Spleen (tissue), 11 donors: Measurements from ENCODE around the gene TP53TG5. TPM values are rescaled to one million over a fixed set of nuclear protein-coding genes. Genes with fewer than 3 reads are reported as not detected.

Experiments
- DNase-seq: peaks from one replicate; pipeline ENCODE4 v3.0.0-alpha.2; 2020
- H3K27ac ChIP-seq, 8 donors: fragments of 200-600 bp; sonication (generic) in 7 of 8; 1 replicate in 4 of 8; 2 replicates in 4 of 8; pipeline versions ENCODE4 v1.5.0 to v1.8.0; 2016 to 2021; ENCODE audit warnings: inconsistent platforms in 4 of 8, mild to moderate bottlenecking in 4 of 8, moderate library complexity in 1 of 8
- H3K27me3 ChIP-seq, 7 donors: fragments of 200-600 bp; sonication (generic) in 6 of 7; replicated peaks in 1 of 7; 1 replicate in 4 of 7; 2 replicates in 3 of 7; pipeline versions ENCODE4 v1.5.0 to v1.8.0; 2016 to 2021; ENCODE audit warnings: inconsistent platforms in 3 of 7, mild to moderate bottlenecking in 1 of 7
- H3K36me3 ChIP-seq, 6 donors: fragments of 200-600 bp; sonication (generic) in 5 of 6; 1 replicate in 4 of 6; 2 replicates in 2 of 6; pipeline versions ENCODE4 v1.5.0 to v1.8.0; 2016 to 2021; ENCODE audit warnings: inconsistent platforms in 2 of 6
- H3K4me1 ChIP-seq, 6 donors: fragments of 200-600 bp; sonication (generic) in 5 of 6; 1 replicate in 3 of 6; 2 replicates in 3 of 6; pipeline versions ENCODE4 v1.5.0 to v1.8.0; 2016 to 2021; ENCODE audit warnings: inconsistent platforms in 3 of 6
- H3K4me3 ChIP-seq, 8 donors: fragments of 200-600 bp; sonication (generic) in 7 of 8; 1 replicate in 4 of 8; 2 replicates in 4 of 8; pipeline versions ENCODE4 v1.5.0 to v1.8.0; 2016 to 2021; ENCODE audit warnings: inconsistent platforms in 4 of 8, mild to moderate bottlenecking in 4 of 8, moderate library complexity in 2 of 8
- H3K9me3 ChIP-seq, 8 donors: fragments of 200-600 bp; sonication (generic) in 7 of 8; 1 replicate in 4 of 8; 2 replicates in 4 of 8; pipeline versions ENCODE4 v1.5.0 to v1.8.0; 2016 to 2021; ENCODE audit warnings: inconsistent platforms in 4 of 8
- POLR2A ChIP-seq, 3 donors: fragments of 450-650 bp; IDR thresholded peaks; one replicate each; pipeline ENCODE4 v1.5.1; 2017; ENCODE audit warnings: antibody characterized with exemption in 3 of 3, mild to moderate bottlenecking in 1 of 3
- POLR2AphosphoS5 ChIP-seq, 3 donors: sonication (generic); formaldehyde crosslinking; IDR thresholded peaks; one replicate each; pipeline ENCODE4 v1.5.1; 2017; ENCODE audit warnings: antibody characterized with exemption in 3 of 3
- WGBS, 5 donors: extraction: QIAGEN DNeasy Blood & Tissue Kit in 3 of 5; methylation state at CpG; one replicate each; pipeline versions ENCODE4 v1.1.5 to v1.1.7; 2013 to 2018; 5-methylcytosine and 5-hydroxymethylcytosine counted together
- intact Hi-C: fragments of 100-400 bp; cut with DNase I; formaldehyde crosslinking; loops from one replicate; pipeline ENCODE4 v1.15.0; 2023; ENCODE audit warnings: low total_unique reads
- polyA plus RNA-seq, 3 donors: library from polyadenylated mRNA; stranded (reverse); fragments of 200-250 nt; gene quantifications; one replicate each; pipeline ENCODE4 v1.2.1, GENCODE V29; 2013
- total RNA-seq, 7 donors: library from RNA; depleted of rRNA in 3 of 7; stranded (reverse); fragments of >200 nt in 3 of 7; fragmentation: NEBNext Ultra II Directional in 4 of 7; extraction: Animal tissue kit (Norgen Biotek cat#: 25700) in 4 of 7; gene quantifications; one replicate each; pipeline versions ENCODE4 v1.1.0 to v1.2.1, GENCODE V29; 2016 to 2021
- TF ChIP-seq, protein P1 (sequence below), 11 experiments: fragments of 200-600 bp in 7 of 11; fragments of 450-650 bp in 4 of 11; sonication (generic) in 4 of 11; IDR thresholded peaks in 8 of 11; conservative IDR thresholded peaks in 3 of 11; 1 replicate in 7 of 11; 2 replicates in 4 of 11; pipeline versions ENCODE4 v1.4.0 to v1.8.0; 2016 to 2021; ENCODE audit warnings: antibody characterized with exemption in 11 of 11, inconsistent platforms in 4 of 11, mild to moderate bottlenecking in 1 of 11
- donor health status: healthy with polysubstance abuse.
- donor health status: DM: no; HTN: no; CAD: no; lungs with moderate emphysema.
- donor health status: DM: no; HTN: no; CAD: no.
- donor health status: Bipolar disorder and iron deficiency.
- donor health status: healthy.
- donor health status: DM: no; HTN: no; CAD: no.
- donor health status: DM: yes; HTN: yes; CAD: no.

TP53TG5 gene
- total and polyA plus RNA-seq, 10 donors: 0.08 to 0.66 (median 0.60) TPM; not detected in 7

DNA sequence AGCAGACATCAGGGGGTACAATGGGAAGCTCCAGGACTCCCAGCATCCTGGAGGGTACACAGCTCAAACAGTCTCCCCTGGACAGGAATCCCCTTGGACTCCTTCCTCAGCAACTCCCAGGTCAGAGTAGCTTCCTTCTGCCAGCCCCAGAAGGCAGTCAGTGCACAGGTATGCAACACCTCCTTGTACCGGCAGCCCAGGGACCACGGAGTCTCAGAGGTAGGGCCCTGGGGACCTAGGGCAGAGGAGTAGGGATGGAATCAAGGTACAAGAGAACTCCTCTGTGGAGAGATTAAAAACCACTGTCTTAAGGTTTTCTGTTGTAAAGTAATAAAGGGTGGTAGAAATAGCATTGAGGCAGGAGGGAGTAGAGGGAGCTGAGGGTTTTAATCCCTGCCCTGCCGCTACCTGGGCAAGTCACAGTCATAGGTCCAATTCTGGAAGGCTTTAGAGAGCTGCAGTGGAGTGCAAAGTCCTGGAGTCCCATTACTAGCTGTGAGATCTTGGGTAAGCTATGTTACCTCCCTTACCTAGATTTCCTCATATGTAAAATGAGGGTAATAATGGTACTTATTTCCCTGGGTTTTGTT, 7.5 kb downstream of the TP53TG5 start:
- no peak overlapping the region for H3K4me3 ChIP-seq
- TF ChIP-seq, protein P1, sequence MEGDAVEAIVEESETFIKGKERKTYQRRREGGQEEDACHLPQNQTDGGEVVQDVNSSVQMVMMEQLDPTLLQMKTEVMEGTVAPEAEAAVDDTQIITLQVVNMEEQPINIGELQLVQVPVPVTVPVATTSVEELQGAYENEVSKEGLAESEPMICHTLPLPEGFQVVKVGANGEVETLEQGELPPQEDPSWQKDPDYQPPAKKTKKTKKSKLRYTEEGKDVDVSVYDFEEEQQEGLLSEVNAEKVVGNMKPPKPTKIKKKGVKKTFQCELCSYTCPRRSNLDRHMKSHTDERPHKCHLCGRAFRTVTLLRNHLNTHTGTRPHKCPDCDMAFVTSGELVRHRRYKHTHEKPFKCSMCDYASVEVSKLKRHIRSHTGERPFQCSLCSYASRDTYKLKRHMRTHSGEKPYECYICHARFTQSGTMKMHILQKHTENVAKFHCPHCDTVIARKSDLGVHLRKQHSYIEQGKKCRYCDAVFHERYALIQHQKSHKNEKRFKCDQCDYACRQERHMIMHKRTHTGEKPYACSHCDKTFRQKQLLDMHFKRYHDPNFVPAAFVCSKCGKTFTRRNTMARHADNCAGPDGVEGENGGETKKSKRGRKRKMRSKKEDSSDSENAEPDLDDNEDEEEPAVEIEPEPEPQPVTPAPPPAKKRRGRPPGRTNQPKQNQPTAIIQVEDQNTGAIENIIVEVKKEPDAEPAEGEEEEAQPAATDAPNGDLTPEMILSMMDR (IDR thresholded peaks at IDR 0.05 in 8 of 11, conservative IDR thresholded peaks at IDR 0.05 in 3 of 11): no peak
- TF ChIP-seq POLR2AphosphoS5 (IDR thresholded peaks at IDR 0.05): peak in 1 of 3 donors; percentile 14
- no peaks in the 10 kb centered on the region for H3K27me3 ChIP-seq
- no peak overlapping the region for H3K27ac ChIP-seq
- 78 to 95% (median 94%) methylated on average over 3 of the region's 3 CpGs for WGBS, 5 donors
- intact Hi-C loops: loop anchor here (5.0 kb wide), 2 partner anchors 47 to 67 kb away; partner anchors contain the start of gene PIGT
- H3K9me3 ChIP-seq: no peaks in the 10 kb centered on the region
- DNase-seq: no peak
- H3K36me3 ChIP-seq: peaks cover 0 to 60% (median 23%) of the 10 kb centered on the region in 6 donors
- peaks cover 25 to 88% (median 61%) of the 10 kb centered on the region in 6 donors for H3K4me1 ChIP-seq

DNA sequence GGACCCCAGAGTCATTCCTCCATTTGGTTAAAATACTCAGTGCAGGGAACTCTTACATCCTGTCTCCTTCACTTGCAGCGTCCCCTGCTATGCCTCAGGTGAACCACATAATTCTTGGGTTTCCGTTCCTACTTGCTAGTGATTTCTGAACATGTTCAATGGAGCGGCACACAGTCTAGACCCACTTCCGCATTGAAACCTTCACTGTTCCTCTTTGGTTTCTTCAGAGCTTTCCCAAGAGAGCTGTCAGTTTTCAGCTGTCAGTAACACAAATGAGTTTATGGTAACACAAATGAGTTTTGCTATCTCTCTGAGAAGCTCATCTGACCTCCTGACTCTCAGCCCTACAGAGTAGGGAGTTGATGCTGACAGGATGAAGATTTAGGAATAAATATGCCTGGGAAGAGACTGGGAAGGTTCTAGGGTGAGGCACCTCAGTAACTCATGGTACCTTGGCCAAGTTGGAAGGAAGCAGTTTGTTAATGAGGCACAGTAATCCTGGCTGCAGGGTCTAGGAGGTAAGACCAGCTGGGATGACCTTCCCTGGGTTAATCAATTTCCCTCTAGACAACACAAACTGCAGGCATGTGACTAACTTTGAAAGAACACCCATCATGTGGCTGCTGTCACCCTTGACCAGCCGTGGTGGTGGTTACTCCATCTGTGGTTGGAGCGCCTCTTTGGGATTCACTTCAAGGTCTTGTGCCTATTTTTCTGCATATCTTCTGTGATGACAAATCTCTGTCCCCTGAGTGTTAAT, 9.7 kb downstream of the TP53TG5 start:
- WGBS, 5 donors: 24 to 39% (median 37%) methylated on average over 6 of the region's 6 CpGs

DNA sequence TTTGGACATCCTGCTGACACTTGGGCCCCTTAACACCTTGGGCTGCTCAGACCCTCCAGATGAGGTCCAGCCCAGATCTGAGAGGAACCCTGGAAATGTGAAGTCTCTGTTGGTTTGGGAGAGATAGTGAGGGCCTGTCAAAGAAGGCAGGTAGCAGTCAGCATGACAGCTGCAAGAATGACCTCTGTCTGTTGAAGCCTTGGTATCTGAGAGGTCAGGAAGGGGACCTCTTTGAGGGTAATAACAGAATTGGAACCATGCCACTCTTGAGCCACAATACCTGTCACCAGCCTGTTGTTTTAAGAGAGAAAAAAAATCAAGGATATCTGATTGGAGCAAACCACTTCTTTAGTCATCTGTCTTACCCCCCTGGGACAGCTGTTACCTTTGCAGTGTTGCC, 11.0 kb downstream of the TP53TG5 start:
- TF ChIP-seq POLR2AphosphoS5 (IDR thresholded peaks at IDR 0.05) (no peak), POLR2A (IDR thresholded peaks at IDR 0.05) (no peak)
- TF ChIP-seq, protein P1 (IDR thresholded peaks at IDR 0.05 in 8 of 11, conservative IDR thresholded peaks at IDR 0.05 in 3 of 11): no peak
- H3K36me3 ChIP-seq: peaks cover 0 to 58% (median 30%) of the 10 kb centered on the region in 6 donors
- peaks cover 31 to 96% (median 65%) of the 10 kb centered on the region in 6 donors for H3K4me1 ChIP-seq
- no peaks in the 10 kb centered on the region for H3K9me3 ChIP-seq
- peak overlapping the region in 3 of 8 donors; percentile 71 to 78 (median 73) for H3K27ac ChIP-seq
- no peaks in the 10 kb centered on the region for H3K27me3 ChIP-seq
- intact Hi-C loops: no loop called here
- DNase-seq: no peak
- H3K4me3 ChIP-seq: no peak overlapping the region

More for the DNA sequence above, 9.7 kb downstream of the TP53TG5 start:
- Histone ChIP-seq H3K36me3 (peaks cover 0 to 58% (median 30%) of the 10 kb centered on the region in 6 donors), H3K4me1 (peaks cover 35 to 100% (median 71%) of the 10 kb centered on the region in 6 donors), H3K9me3 (no peaks in the 10 kb centered on the region), H3K4me3 (peak overlapping the region in 1 of 8 donors; percentile 43), H3K27me3 (no peaks in the 10 kb centered on the region), H3K27ac (peak overlapping the region; percentile 35 to 78 (median 55))
- TF ChIP-seq, protein P1 (IDR thresholded peaks at IDR 0.05 in 8 of 11, conservative IDR thresholded peaks at IDR 0.05 in 3 of 11): peak in 3 of 11 experiments; percentile 16 to 30 (median 25)
- no peak for TF ChIP-seq POLR2A (IDR thresholded peaks at IDR 0.05)
- peak in 1 of 3 donors; percentile 75 for TF ChIP-seq POLR2AphosphoS5 (IDR thresholded peaks at IDR 0.05)
- intact Hi-C loops: no loop called here
- DNase-seq: peak; percentile 78

- WGBS, 5 donors: 88 to 93% (median 90%) methylated on average over 10 to 11 of the region's 11 CpGs
- H3K4me1 ChIP-seq: peaks cover 31 to 96% (median 68%) of the 10 kb centered on the region in 6 donors
- H3K27ac ChIP-seq: peak overlapping the region in 1 of 8 donors; percentile 73
- DNase-seq: no peak
- peaks cover 0 to 58% (median 30%) of the 10 kb centered on the region in 6 donors for H3K36me3 ChIP-seq
- no peaks in the 10 kb centered on the region for H3K9me3 ChIP-seq
- H3K4me3 ChIP-seq: no peak overlapping the region
- intact Hi-C loops: no loop called here
- H3K27me3 ChIP-seq: no peaks in the 10 kb centered on the region
- TF ChIP-seq POLR2AphosphoS5 (IDR thresholded peaks at IDR 0.05): no peak
- TF ChIP-seq, protein P1 (IDR thresholded peaks at IDR 0.05 in 8 of 11, conservative IDR thresholded peaks at IDR 0.05 in 3 of 11): no peak
- TF ChIP-seq POLR2A (IDR thresholded peaks at IDR 0.05): no peak
Measured at GRCh38 chr20:45366631-45367030, 11.5 kb downstream of the TP53TG5 start.
